ENCODE results near the gene TMEM231. TPM values are rescaled to one million over a fixed set of nuclear protein-coding genes. Genes with fewer than 3 reads are reported as not detected.

TMEM231 gene
- total and polyA plus RNA-seq, 9 of the 15 experiments (the other 6 are each of a cell fraction or from before 2014, with no cell fraction given) = 1.6 to 27.6 (median 9.1) TPM

DNA sequence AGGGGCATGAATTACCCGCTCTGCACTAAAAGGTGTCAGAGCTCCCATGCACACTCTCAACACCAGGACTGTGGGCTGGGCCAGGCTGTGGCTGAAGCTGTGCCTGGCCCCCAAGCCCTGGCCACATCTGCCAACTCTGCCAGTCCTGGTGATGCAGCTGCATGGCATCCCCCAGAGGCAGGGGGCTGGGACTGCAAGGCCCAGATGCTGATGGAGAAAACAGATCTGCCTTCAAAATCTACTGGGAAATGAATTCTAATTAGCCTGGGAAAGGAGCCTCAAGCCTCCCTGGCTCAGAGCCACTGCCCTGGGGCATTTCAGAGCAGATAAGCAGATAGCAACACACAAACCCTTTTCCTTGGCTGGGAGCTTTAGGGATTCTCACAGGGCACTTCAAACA lies 64.2 kb downstream of the TMEM231 start:
- H3K4me1 ChIP-seq (replicated peaks in 1 of 2; ENCODE audit: control insufficient read depth in 2 of 2, insufficient read depth in 2 of 2, low read length in 2 of 2) = peaks cover 0 to 16% of the 10 kb centered on the region in 2 experiments; a peak in 2 of 5 replicates
- CTCF ChIA-PET (ENCODE audit: low intra/inter-chr PET ratio) = no interaction called here
- H3K4me2 ChIP-seq (ENCODE audit: insufficient read depth, low read length) = no peak overlapping the region
- intact Hi-C loops (cut with micrococcal nuclease) (no loop called here), in situ Hi-C loops (cut with MboI) (no loop called here)
- no peaks in the 10 kb centered on the region for H3K9me1 ChIP-seq (ENCODE audit: control insufficient read depth, insufficient read depth, low read length)
- H2AFZ ChIP-seq (ENCODE audit: low read depth, low read length) = no peak overlapping the region
- no peak overlapping the region for H3K27ac ChIP-seq (ENCODE audit: extremely low read depth, low read depth, low read length)
- no peak overlapping the region for H3K4me3 ChIP-seq
- H3K36me3 ChIP-seq (ENCODE audit: control insufficient read depth, insufficient read depth, low read length) = no peaks in the 10 kb centered on the region
- ATAC-seq (no peak), DNase-seq (ENCODE audit: extremely low read depth in 1 of 4, low spot score in 3 of 4) (no peak), FAIRE-seq (no peak)
- no peaks in the 10 kb centered on the region for H4K20me1 ChIP-seq (replicated peaks; ENCODE audit: control insufficient read depth, insufficient read depth, low read length)
- no peaks in the 10 kb centered on the region for H3K9me3 ChIP-seq (replicated peaks; ENCODE audit: control insufficient read depth, insufficient read depth, low read depth, low read length)
- WGBS (ENCODE audit: insufficient coverage, low coverage, missing lambda C conversion rate) = 6% methylated on average over 1 of the region's 1 CpG
- BruUV-seq (replicated peaks) = no TSS peak
- H3K27me3 ChIP-seq (ENCODE audit: control insufficient read depth in 2 of 2, insufficient read depth in 2 of 2, low read length in 2 of 2) = peaks cover 16 to 46% of the 10 kb centered on the region in 2 experiments; a peak in 4 of 5 replicates
- POLR2A ChIA-PET = interaction anchor here (1.1 to 1.3 kb wide), 2 partner anchors 18 to 20 kb away, joined by 3 to 6 read pairs; no protein-coding TSS in a partner anchor
- H3K79me2 ChIP-seq (ENCODE audit: control insufficient read depth, insufficient read depth, low read length) = no peaks in the 10 kb centered on the region
- H3K9ac ChIP-seq (ENCODE audit: insufficient read depth in 1 of 2, low read depth in 2 of 2, low read length in 2 of 2) = no peak overlapping the region
- TF ChIP-seq HNRNPH1 (optimal IDR thresholded peaks at IDR 0.05; ENCODE audit: low read depth, low read length) (no peak), ZNF77 (CRISPR knock-in tag; IDR thresholded peaks at IDR 0.05) (no peak), PHF21A (IDR thresholded peaks at IDR 0.05; ENCODE audit: borderline replicate concordance, low read depth) (no peak), ZNF133 (CRISPR knock-in tag; IDR thresholded peaks at IDR 0.05) (no peak), MCM2 (IDR thresholded peaks at IDR 0.05; ENCODE audit: low read depth) (no peak), THRAP3 (IDR thresholded peaks at IDR 0.05; ENCODE audit: borderline replicate concordance) (no peak)
- TF ChIP-seq, protein P1, sequence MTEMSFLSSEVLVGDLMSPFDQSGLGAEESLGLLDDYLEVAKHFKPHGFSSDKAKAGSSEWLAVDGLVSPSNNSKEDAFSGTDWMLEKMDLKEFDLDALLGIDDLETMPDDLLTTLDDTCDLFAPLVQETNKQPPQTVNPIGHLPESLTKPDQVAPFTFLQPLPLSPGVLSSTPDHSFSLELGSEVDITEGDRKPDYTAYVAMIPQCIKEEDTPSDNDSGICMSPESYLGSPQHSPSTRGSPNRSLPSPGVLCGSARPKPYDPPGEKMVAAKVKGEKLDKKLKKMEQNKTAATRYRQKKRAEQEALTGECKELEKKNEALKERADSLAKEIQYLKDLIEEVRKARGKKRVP (CRISPR knock-in tag; IDR thresholded peaks at IDR 0.05) = no peak
- TF ChIP-seq, protein P2, sequence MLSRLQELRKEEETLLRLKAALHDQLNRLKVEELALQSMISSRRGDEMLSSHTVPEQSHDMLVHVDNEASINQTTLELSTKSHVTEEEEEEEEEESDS (CRISPR knock-in tag; IDR thresholded peaks at IDR 0.05) = no peak
- TF ChIP-seq, protein P3, sequence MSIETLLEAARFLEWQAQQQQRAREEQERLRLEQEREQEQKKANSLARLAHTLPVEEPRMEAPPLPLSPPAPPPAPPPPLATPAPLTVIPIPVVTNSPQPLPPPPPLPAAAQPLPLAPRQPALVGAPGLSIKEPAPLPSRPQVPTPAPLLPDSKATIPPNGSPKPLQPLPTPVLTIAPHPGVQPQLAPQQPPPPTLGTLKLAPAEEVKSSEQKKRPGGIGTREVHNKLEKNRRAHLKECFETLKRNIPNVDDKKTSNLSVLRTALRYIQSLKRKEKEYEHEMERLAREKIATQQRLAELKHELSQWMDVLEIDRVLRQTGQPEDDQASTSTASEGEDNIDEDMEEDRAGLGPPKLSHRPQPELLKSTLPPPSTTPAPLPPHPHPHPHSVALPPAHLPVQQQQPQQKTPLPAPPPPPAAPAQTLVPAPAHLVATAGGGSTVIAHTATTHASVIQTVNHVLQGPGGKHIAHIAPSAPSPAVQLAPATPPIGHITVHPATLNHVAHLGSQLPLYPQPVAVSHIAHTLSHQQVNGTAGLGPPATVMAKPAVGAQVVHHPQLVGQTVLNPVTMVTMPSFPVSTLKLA (conservative IDR thresholded peaks at IDR 0.05) = no peak
- TF ChIP-seq, protein P4, sequence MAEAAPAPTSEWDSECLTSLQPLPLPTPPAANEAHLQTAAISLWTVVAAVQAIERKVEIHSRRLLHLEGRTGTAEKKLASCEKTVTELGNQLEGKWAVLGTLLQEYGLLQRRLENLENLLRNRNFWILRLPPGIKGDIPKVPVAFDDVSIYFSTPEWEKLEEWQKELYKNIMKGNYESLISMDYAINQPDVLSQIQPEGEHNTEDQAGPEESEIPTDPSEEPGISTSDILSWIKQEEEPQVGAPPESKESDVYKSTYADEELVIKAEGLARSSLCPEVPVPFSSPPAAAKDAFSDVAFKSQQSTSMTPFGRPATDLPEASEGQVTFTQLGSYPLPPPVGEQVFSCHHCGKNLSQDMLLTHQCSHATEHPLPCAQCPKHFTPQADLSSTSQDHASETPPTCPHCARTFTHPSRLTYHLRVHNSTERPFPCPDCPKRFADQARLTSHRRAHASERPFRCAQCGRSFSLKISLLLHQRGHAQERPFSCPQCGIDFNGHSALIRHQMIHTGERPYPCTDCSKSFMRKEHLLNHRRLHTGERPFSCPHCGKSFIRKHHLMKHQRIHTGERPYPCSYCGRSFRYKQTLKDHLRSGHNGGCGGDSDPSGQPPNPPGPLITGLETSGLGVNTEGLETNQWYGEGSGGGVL (CRISPR knock-in tag; IDR thresholded peaks at IDR 0.05) = no peak
